Loucy (cell line): Measurements from ENCODE around the gene LRRC4C.

Experiments used
- H2AFZ ChIP-seq: fragments of 200-600 bp; sonication (generic); 2 replicates; pipeline ENCODE4 v1.6.0; 2016; ENCODE audit warnings: antibody characterized with exemption, mild to moderate bottlenecking, low read length, moderate library complexity
- H3F3A ChIP-seq: fragments of 200-600 bp; 2 replicates; pipeline ENCODE4 v1.6.0; 2016; ENCODE audit warnings: antibody characterized with exemption, low read depth, mild to moderate bottlenecking
- H3K27me3 ChIP-seq: fragments of 200-600 bp; sonication (generic); 2 replicates; pipeline ENCODE4 v1.6.1; 2014; ENCODE audit warnings: low read length, mild to moderate bottlenecking; ENCODE audit not compliant: insufficient read depth, poor library complexity, severe bottlenecking
- H3K36me3 ChIP-seq: fragments of 200-600 bp; sonication (generic); 2 replicates; pipeline ENCODE4 v1.6.1; 2016; ENCODE audit warnings: low read length; ENCODE audit not compliant: insufficient read depth
- H3K4me1 ChIP-seq: fragments of 200-600 bp; sonication (generic); 2 replicates; pipeline ENCODE4 v1.5.1; 2014; ENCODE audit warnings: low read length, mild to moderate bottlenecking; ENCODE audit not compliant: insufficient read depth, poor library complexity, severe bottlenecking
- H3K4me2 ChIP-seq: fragments of 200-600 bp; sonication (generic); 2 replicates; pipeline ENCODE4 v1.6.0; 2014; ENCODE audit warnings: antibody characterized with exemption, low read length, low read depth, mild to moderate bottlenecking; ENCODE audit not compliant: poor library complexity, severe bottlenecking
- H3K4me3 ChIP-seq: fragments of 200-600 bp; sonication (generic); 2 replicates; pipeline ENCODE4 v1.5.1; 2014; ENCODE audit warnings: low read length, mild to moderate bottlenecking, mixed read lengths; ENCODE audit not compliant: poor library complexity, severe bottlenecking
- H3K79me2 ChIP-seq: fragments of 200-600 bp; sonication (generic); 2 replicates; pipeline ENCODE4 v1.6.1; 2014; ENCODE audit warnings: low read length; ENCODE audit not compliant: insufficient read depth
- H3K9ac ChIP-seq: fragments of 200-600 bp; sonication (generic); 2 replicates; pipeline ENCODE4 v1.6.0; 2014; ENCODE audit warnings: mild to moderate bottlenecking, low read depth, low read length, moderate library complexity; ENCODE audit not compliant: poor library complexity, severe bottlenecking
- H3K9me2 ChIP-seq: fragments of 200-600 bp; sonication (generic); replicated peaks from 2 replicates; pipeline ENCODE4 v1.6.1; 2016; ENCODE audit warnings: low read depth, low read length, mixed read lengths
- H3K9me3 ChIP-seq: fragments of 200-600 bp; sonication (generic); 2 replicates; pipeline ENCODE4 v1.6.1; 2014; ENCODE audit warnings: mild to moderate bottlenecking, antibody characterized with exemption, low read length, low read depth; ENCODE audit not compliant: insufficient read depth
- H4K20me1 ChIP-seq: fragments of 200-600 bp; sonication (generic); 2 replicates; pipeline ENCODE4 v1.6.0; 2014; ENCODE audit warnings: antibody characterized with exemption, low read length, mild to moderate bottlenecking; ENCODE audit not compliant: insufficient read depth, poor library complexity, severe bottlenecking
- EZH2phosphoT487 ChIP-seq: fragments of 200-600 bp; IDR thresholded peaks from 2 replicates; pipeline ENCODE4 v1.6.1; 2018; ENCODE audit warnings: antibody characterized with exemption, mild to moderate bottlenecking, moderate library complexity, borderline replicate concordance
- TF ChIP-seq, protein P1 (sequence below): fragments of 200-600 bp; sonication (generic); conservative IDR thresholded peaks from 2 replicates; pipeline ENCODE4 v1.5.1; 2014; ENCODE audit warnings: mild to moderate bottlenecking, antibody characterized with exemption, low read length

Gene LRRC4C

GRCh38 chr11:41313226-41313625, 146.2 kb downstream of the LRRC4C start:
- no peak overlapping the region for H2AFZ ChIP-seq
- H3K4me1 ChIP-seq: no peaks in the 10 kb centered on the region
- no peaks in the 10 kb centered on the region for H3K9me3 ChIP-seq
- no peaks in the 10 kb centered on the region for H3K27me3 ChIP-seq
- no peaks in the 10 kb centered on the region for H3F3A ChIP-seq
- H3K9ac ChIP-seq: no peak overlapping the region
- TF ChIP-seq, protein P1, sequence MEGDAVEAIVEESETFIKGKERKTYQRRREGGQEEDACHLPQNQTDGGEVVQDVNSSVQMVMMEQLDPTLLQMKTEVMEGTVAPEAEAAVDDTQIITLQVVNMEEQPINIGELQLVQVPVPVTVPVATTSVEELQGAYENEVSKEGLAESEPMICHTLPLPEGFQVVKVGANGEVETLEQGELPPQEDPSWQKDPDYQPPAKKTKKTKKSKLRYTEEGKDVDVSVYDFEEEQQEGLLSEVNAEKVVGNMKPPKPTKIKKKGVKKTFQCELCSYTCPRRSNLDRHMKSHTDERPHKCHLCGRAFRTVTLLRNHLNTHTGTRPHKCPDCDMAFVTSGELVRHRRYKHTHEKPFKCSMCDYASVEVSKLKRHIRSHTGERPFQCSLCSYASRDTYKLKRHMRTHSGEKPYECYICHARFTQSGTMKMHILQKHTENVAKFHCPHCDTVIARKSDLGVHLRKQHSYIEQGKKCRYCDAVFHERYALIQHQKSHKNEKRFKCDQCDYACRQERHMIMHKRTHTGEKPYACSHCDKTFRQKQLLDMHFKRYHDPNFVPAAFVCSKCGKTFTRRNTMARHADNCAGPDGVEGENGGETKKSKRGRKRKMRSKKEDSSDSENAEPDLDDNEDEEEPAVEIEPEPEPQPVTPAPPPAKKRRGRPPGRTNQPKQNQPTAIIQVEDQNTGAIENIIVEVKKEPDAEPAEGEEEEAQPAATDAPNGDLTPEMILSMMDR: no peak
- TF ChIP-seq EZH2phosphoT487: no peak
- no peak overlapping the region for H3K4me3 ChIP-seq
- no peak overlapping the region for H3K4me2 ChIP-seq
- no peaks in the 10 kb centered on the region for H3K36me3 ChIP-seq
- no peaks in the 10 kb centered on the region for H3K9me2 ChIP-seq
- no peaks in the 10 kb centered on the region for H4K20me1 ChIP-seq
- H3K79me2 ChIP-seq: no peaks in the 10 kb centered on the region

- H2AFZ ChIP-seq: no peak overlapping the region
- no peak overlapping the region for H3K4me3 ChIP-seq
- H4K20me1 ChIP-seq: no peaks in the 10 kb centered on the region
- TF ChIP-seq, protein P1: peak; percentile 41
- no peak for TF ChIP-seq EZH2phosphoT487
- no peak overlapping the region for H3K9ac ChIP-seq
- H3F3A ChIP-seq: no peaks in the 10 kb centered on the region
- no peaks in the 10 kb centered on the region for H3K27me3 ChIP-seq
- no peak overlapping the region for H3K4me2 ChIP-seq
- H3K36me3 ChIP-seq: no peaks in the 10 kb centered on the region
- H3K9me2 ChIP-seq: no peaks in the 10 kb centered on the region
- no peaks in the 10 kb centered on the region for H3K9me3 ChIP-seq
- H3K79me2 ChIP-seq: no peaks in the 10 kb centered on the region
- no peaks in the 10 kb centered on the region for H3K4me1 ChIP-seq
These were observed 149.7 kb downstream of the LRRC4C start for GRCh38 chr11:41309716-41310115.

GRCh38 chr11:41309111-41309522, 150.3 kb downstream of the LRRC4C start:
- no peak overlapping the region for H3K4me2 ChIP-seq
- H3K9me2 ChIP-seq: no peaks in the 10 kb centered on the region
- H3K4me1 ChIP-seq: no peaks in the 10 kb centered on the region
- no peaks in the 10 kb centered on the region for H3K36me3 ChIP-seq
- TF ChIP-seq, protein P1: no peak
- no peak for TF ChIP-seq EZH2phosphoT487
- no peak overlapping the region for H3K4me3 ChIP-seq
- no peaks in the 10 kb centered on the region for H3F3A ChIP-seq
- no peaks in the 10 kb centered on the region for H3K79me2 ChIP-seq
- H2AFZ ChIP-seq: no peak overlapping the region
- H3K9ac ChIP-seq: no peak overlapping the region
- H3K9me3 ChIP-seq: no peaks in the 10 kb centered on the region
- H3K27me3 ChIP-seq: no peaks in the 10 kb centered on the region
- no peaks in the 10 kb centered on the region for H4K20me1 ChIP-seq
